OCI-LY3 (cell line): ENCODE measurements around the gene FAM163A.

Experiments
- H2AFZ ChIP-seq: fragments of 200-600, 300-600 bp; shearing (Covaris generic); 2 replicates; pipeline ENCODE4 v1.6.0; 2014; ENCODE audit warnings: antibody characterized with exemption, low read depth, low read length
- H3K27ac ChIP-seq: fragments of 200-600, 300-600 bp; sonication (generic); 2 replicates; pipeline ENCODE4 v1.5.1; 2014; ENCODE audit warnings: mild to moderate bottlenecking, low read length, moderate library complexity, mixed read lengths
- H3K27me3 ChIP-seq: fragments of 200-600, 300-600 bp; sonication (generic); 2 replicates; pipeline ENCODE4 v1.6.1; 2014; ENCODE audit warnings: low read depth, low read length, mixed read lengths
- H3K36me3 ChIP-seq: fragments of 200-600, 300-600 bp; sonication (generic); replicated peaks from 2 replicates; pipeline ENCODE3; 2014; ENCODE audit warnings: low read depth, low read length, mixed read lengths
- H3K4me1 ChIP-seq: fragments of 300-600, 200-600 bp; sonication (generic); 2 replicates; pipeline ENCODE4 v1.6.1; 2014; ENCODE audit warnings: low read length, mixed read lengths
- H3K4me2 ChIP-seq: fragments of 200-600, 300-600 bp; sonication (generic); 2 replicates; pipeline ENCODE4 v1.6.1; 2014; ENCODE audit warnings: low read length, mixed read lengths
- H3K4me3 ChIP-seq: fragments of 300-600, 200-600 bp; sonication (generic); 2 replicates; pipeline ENCODE4 v1.5.1; 2014; ENCODE audit warnings: antibody characterized with exemption, mild to moderate bottlenecking, low read length, moderate library complexity
- H3K79me2 ChIP-seq: fragments of 300-600, 200-600 bp; shearing (Covaris generic); 2 replicates; pipeline ENCODE4 v1.6.1; 2014; ENCODE audit warnings: mild to moderate bottlenecking, low read length, mixed read lengths
- H3K9ac ChIP-seq: fragments of 300-600, 200-600 bp; shearing (Covaris generic); 2 replicates; pipeline ENCODE4 v1.6.0; 2014; ENCODE audit warnings: mild to moderate bottlenecking, low read length, moderate library complexity
- H3K9me3 ChIP-seq: fragments of 200-600, 300-600 bp; shearing (Covaris generic); 2 replicates; pipeline ENCODE4 v1.6.1; 2014; ENCODE audit warnings: low read length, mixed read lengths; ENCODE audit not compliant: insufficient read depth
- H4K20me1 ChIP-seq: fragments of 200-600, 300-600 bp; sonication (generic); 2 replicates; pipeline ENCODE4 v1.6.1; 2016; ENCODE audit warnings: low read length, mixed read lengths; ENCODE audit not compliant: insufficient read depth
- CTCF ChIP-seq: fragments of 200-600, 300-600 bp; sonication (generic); IDR thresholded peaks from 2 replicates; pipeline ENCODE4 v1.5.1; 2014; ENCODE audit warnings: antibody characterized with exemption, low read length, low read depth
- EZH2phosphoT487 ChIP-seq: fragments of 200-600 bp; shearing (Covaris generic); IDR thresholded peaks from 2 replicates; pipeline ENCODE4 v1.6.1; 2018; ENCODE audit warnings: antibody characterized with exemption, mixed run types, low read depth

The FAM163A gene

DNA sequence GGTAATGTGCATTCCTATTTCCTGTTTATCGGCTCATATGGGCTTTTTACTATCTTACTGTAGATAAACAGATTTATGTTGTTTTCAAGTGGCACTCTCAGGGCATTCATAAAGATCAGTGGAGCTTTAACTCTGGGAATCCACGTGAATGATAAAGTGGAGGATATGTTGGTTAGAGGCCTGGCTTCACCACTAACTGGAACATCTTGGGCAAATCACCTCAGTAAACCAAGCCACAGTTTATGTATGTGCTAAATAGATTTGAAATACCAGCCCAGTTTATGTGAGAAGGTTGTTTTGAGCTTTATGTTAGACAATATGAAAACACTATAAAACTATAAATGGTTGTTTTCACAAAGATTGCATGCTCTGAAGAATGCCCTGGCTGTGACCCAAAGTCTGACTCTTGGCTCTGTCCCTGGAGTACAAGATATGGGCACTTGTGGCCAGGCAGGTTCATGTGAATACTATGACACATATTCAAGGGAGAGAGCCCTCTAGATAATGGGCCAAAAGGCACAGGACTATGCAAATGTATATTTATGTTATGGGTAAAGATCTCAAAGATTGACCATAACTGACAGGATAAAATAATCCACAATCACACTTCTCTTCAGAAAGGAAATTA lies 36.7 kb downstream of the FAM163A start:
- Histone ChIP-seq H2AFZ (no peak overlapping the region), H3K4me1 (no peaks in the 10 kb centered on the region), H3K27ac (no peak overlapping the region), H3K27me3 (peaks cover 9% of the 10 kb centered on the region), H3K9ac (no peak overlapping the region), H3K79me2 (no peaks in the 10 kb centered on the region), H3K9me3 (no peaks in the 10 kb centered on the region), H3K4me3 (no peak overlapping the region), H3K4me2 (no peak overlapping the region), H4K20me1 (no peaks in the 10 kb centered on the region), H3K36me3 (no peaks in the 10 kb centered on the region)
- TF ChIP-seq EZH2phosphoT487 = no peak
- TF ChIP-seq CTCF = no peak

- no peak overlapping the region for H3K4me3 ChIP-seq
These were observed 38.9 kb downstream of the FAM163A start for GRCh38 chr1:179781962-179782361.

DNA sequence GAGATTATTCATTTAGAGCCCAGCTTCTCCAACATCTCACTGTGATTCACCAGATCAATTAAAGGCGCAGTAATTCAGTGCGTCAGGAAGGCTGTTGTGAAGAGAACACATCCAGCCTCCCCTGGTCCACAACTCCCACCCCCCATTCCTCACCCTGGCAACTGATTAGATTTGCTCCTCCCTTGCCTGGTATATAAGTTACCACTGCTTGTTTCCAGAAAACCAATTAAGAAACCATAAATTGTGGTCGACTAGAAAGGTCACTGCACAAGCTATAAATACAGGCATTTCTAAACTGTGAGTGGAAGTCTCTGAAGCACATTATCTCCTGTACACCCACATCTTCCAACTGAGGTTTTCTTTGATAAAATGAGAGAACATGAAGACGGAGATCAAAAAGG lies 41.9 kb downstream of the FAM163A start:
- H3K9me3 ChIP-seq = no peaks in the 10 kb centered on the region
- H3K4me1 ChIP-seq = no peaks in the 10 kb centered on the region
- no peaks in the 10 kb centered on the region for H3K36me3 ChIP-seq
- H3K27me3 ChIP-seq = peaks cover 15% of the 10 kb centered on the region
- H3K79me2 ChIP-seq = no peaks in the 10 kb centered on the region
- no peak overlapping the region for H3K4me2 ChIP-seq
- H4K20me1 ChIP-seq = no peaks in the 10 kb centered on the region
- H3K9ac ChIP-seq = no peak overlapping the region
- no peak overlapping the region for H2AFZ ChIP-seq
- TF ChIP-seq EZH2phosphoT487 (no peak), CTCF (no peak)
- no peak overlapping the region for H3K27ac ChIP-seq
- H3K4me3 ChIP-seq = no peak overlapping the region

More at GRCh38 chr1:179781962-179782361, 38.9 kb downstream of the FAM163A start:
- Histone ChIP-seq H3K27me3 (peaks cover 15% of the 10 kb centered on the region), H3K79me2 (no peaks in the 10 kb centered on the region), H3K27ac (no peak overlapping the region), H3K36me3 (no peaks in the 10 kb centered on the region), H3K4me2 (no peak overlapping the region), H3K9me3 (no peaks in the 10 kb centered on the region), H2AFZ (no peak overlapping the region), H3K9ac (no peak overlapping the region), H4K20me1 (no peaks in the 10 kb centered on the region), H3K4me1 (no peaks in the 10 kb centered on the region)
- no peak for TF ChIP-seq CTCF
- TF ChIP-seq EZH2phosphoT487 = no peak

- H3K36me3 ChIP-seq = no peaks in the 10 kb centered on the region
- no peak overlapping the region for H2AFZ ChIP-seq
- H3K9ac ChIP-seq = no peak overlapping the region
- peaks cover 15% of the 10 kb centered on the region for H3K27me3 ChIP-seq
- no peak overlapping the region for H3K4me2 ChIP-seq
- no peak for TF ChIP-seq EZH2phosphoT487
- no peak for TF ChIP-seq CTCF
- no peak overlapping the region for H3K4me3 ChIP-seq
- no peaks in the 10 kb centered on the region for H4K20me1 ChIP-seq
- H3K79me2 ChIP-seq = no peaks in the 10 kb centered on the region
- no peaks in the 10 kb centered on the region for H3K4me1 ChIP-seq
- no peak overlapping the region for H3K27ac ChIP-seq
- no peaks in the 10 kb centered on the region for H3K9me3 ChIP-seq
These were observed 42.6 kb downstream of the FAM163A start for GRCh38 chr1:179785728-179786127.
